HepG2 (cell line): ENCODE data around the gene TMEM240. TPM values are rescaled to one million over a fixed set of nuclear protein-coding genes. Genes with fewer than 3 reads are reported as not detected.
A peak's percentile ranks its signal among the peaks of the same experiment; 100 is the strongest.

Experiments used
- ATAD3A ChIP-seq: sonication (generic); formaldehyde crosslinking; IDR thresholded peaks from 2 replicates; pipeline ENCODE4 v1.4.0; 2020; ENCODE audit warnings: missing genetic modification reagents
- BHLHE40 ChIP-seq: IDR thresholded peaks from 2 replicates; pipeline ENCODE4 v1.6.1; 2011; ENCODE audit warnings: low read length, improper control_type of control experiment
- DR1 ChIP-seq: sonication (generic); formaldehyde crosslinking; IDR thresholded peaks from 2 replicates; pipeline ENCODE4 v1.8.0; 2021; ENCODE audit warnings: mild to moderate bottlenecking, missing genetic modification reagents, inconsistent platforms
- EP300 ChIP-seq, 3 experiments: sonication (generic) in 1 of 3; formaldehyde crosslinking in 1 of 3; IDR thresholded peaks; 2 replicates each; pipeline versions ENCODE4 v1.5.1 to v1.6.1; 2011 to 2020; ENCODE audit warnings: low read depth in 2 of 3, low read length in 2 of 3, borderline replicate concordance in 1 of 3, improper control_type of control experiment in 1 of 3, mild to moderate bottlenecking in 1 of 3, missing genetic modification reagents in 1 of 3, moderate library complexity in 1 of 3
- FOXJ3 ChIP-seq: sonication (generic); formaldehyde crosslinking; IDR thresholded peaks from 2 replicates; pipeline ENCODE4 v1.4.0; 2020; ENCODE audit warnings: missing genetic modification reagents, mild to moderate bottlenecking, borderline replicate concordance
- HOXA9 ChIP-seq: sonication (generic); formaldehyde crosslinking; IDR thresholded peaks from 2 replicates; pipeline ENCODE4 v1.8.1; 2022; ENCODE audit warnings: missing genetic modification reagents, mild to moderate bottlenecking, moderate library complexity, borderline replicate concordance
- LBX2 ChIP-seq: sonication (generic); formaldehyde crosslinking; IDR thresholded peaks from 2 replicates; pipeline ENCODE4 v1.5.0; 2020; ENCODE audit warnings: missing genetic modification reagents, mild to moderate bottlenecking, borderline replicate concordance
- MEIS2 ChIP-seq: sonication (generic); formaldehyde crosslinking; IDR thresholded peaks from 2 replicates; pipeline ENCODE4 v1.9.0; 2021; ENCODE audit warnings: mild to moderate bottlenecking, missing genetic modification reagents
- PHB2 ChIP-seq: fragments of 450-650 bp; IDR thresholded peaks from 2 replicates; pipeline ENCODE4 v1.6.1; 2018; ENCODE audit not compliant: partially characterized antibody
- RARA ChIP-seq: IDR thresholded peaks from 2 replicates; pipeline ENCODE4 v1.6.1; 2016; ENCODE audit warnings: missing genetic modification reagents, missing compliant biosample characterization
- RORA ChIP-seq: sonication (generic); formaldehyde crosslinking; IDR thresholded peaks from 2 replicates; pipeline ENCODE4 v1.5.0; 2020; ENCODE audit warnings: mild to moderate bottlenecking, missing genetic modification reagents, moderate library complexity
- SIN3B ChIP-seq: fragments of 150-350 bp; IDR thresholded peaks from 2 replicates; pipeline ENCODE4 v1.6.1; 2014; ENCODE audit warnings: low read length
- SP140L ChIP-seq: sonication (generic); formaldehyde crosslinking; IDR thresholded peaks from 2 replicates; pipeline ENCODE4 v1.4.0; 2020; ENCODE audit warnings: missing genetic modification reagents, borderline replicate concordance
- SRSF4 ChIP-seq: fragments of 200-400 bp; formaldehyde crosslinking; IDR thresholded peaks from one replicate; pipeline ENCODE4 v1.6.1; 2018; ENCODE audit warnings: mild to moderate bottlenecking, low read depth, low read length, moderate library complexity; ENCODE audit not compliant: poor library complexity, severe bottlenecking
- TCF12 ChIP-seq, 2 experiments: fragments of 450-650 bp in 1 of 2; sonication (generic) in 1 of 2; formaldehyde crosslinking in 1 of 2; IDR thresholded peaks; 2 replicates each; pipeline versions ENCODE4 v1.6.1 to v1.8.0; 2017 to 2022; ENCODE audit warnings: antibody characterized with exemption in 1 of 2, mild to moderate bottlenecking in 1 of 2, missing genetic modification reagents in 1 of 2, moderate library complexity in 1 of 2
- THAP8 ChIP-seq: sonication (generic); formaldehyde crosslinking; IDR thresholded peaks from 2 replicates; pipeline ENCODE4 v1.5.1; 2020; ENCODE audit warnings: missing genetic modification reagents, mild to moderate bottlenecking, borderline replicate concordance
- UBTF ChIP-seq: sonication (generic); formaldehyde crosslinking; IDR thresholded peaks from 2 replicates; pipeline ENCODE4 v1.4.0; 2020; ENCODE audit warnings: mild to moderate bottlenecking, missing genetic modification reagents
- XRCC5 ChIP-seq: fragments of 200-400 bp; formaldehyde crosslinking; optimal IDR thresholded peaks from 2 replicates; pipeline ENCODE3; 2017; ENCODE audit warnings: mild to moderate bottlenecking, low read length
- ZFP36 ChIP-seq: fragments of 150-350 bp; IDR thresholded peaks from 2 replicates; pipeline ENCODE4 v1.6.1; 2018; ENCODE audit warnings: borderline replicate concordance, low read length, low read depth; ENCODE audit not compliant: partially characterized antibody
- ZNF230 ChIP-seq: sonication (generic); formaldehyde crosslinking; IDR thresholded peaks from 2 replicates; pipeline ENCODE4 v1.4.0; 2020; ENCODE audit warnings: mild to moderate bottlenecking, missing genetic modification reagents
- ZNF253 ChIP-seq: sonication (generic); formaldehyde crosslinking; IDR thresholded peaks from 2 replicates; pipeline ENCODE4 v1.8.0; 2022; ENCODE audit warnings: mild to moderate bottlenecking, missing genetic modification reagents, borderline replicate concordance
- ZNF282 ChIP-seq: fragments of 450-650 bp; IDR thresholded peaks from 2 replicates; pipeline ENCODE4 v1.6.1; 2018; ENCODE audit not compliant: partially characterized antibody
- ZNF30 ChIP-seq: sonication (generic); formaldehyde crosslinking; IDR thresholded peaks from 2 replicates; pipeline ENCODE4 v1.5.0; 2020; ENCODE audit warnings: mild to moderate bottlenecking, missing genetic modification reagents
- ZNF34 ChIP-seq: sonication (generic); formaldehyde crosslinking; IDR thresholded peaks from 2 replicates; pipeline ENCODE4 v1.4.0; 2020; ENCODE audit warnings: mild to moderate bottlenecking, missing genetic modification reagents, borderline replicate concordance
- ZNF451 ChIP-seq: sonication (generic); formaldehyde crosslinking; IDR thresholded peaks from 2 replicates; pipeline ENCODE4 v1.5.0; 2020; ENCODE audit warnings: mild to moderate bottlenecking, missing genetic modification reagents
- ZNF547 ChIP-seq: sonication (generic); formaldehyde crosslinking; IDR thresholded peaks from 2 replicates; pipeline ENCODE4 v1.5.1; 2020; ENCODE audit warnings: mild to moderate bottlenecking, missing genetic modification reagents
- ZNF720 ChIP-seq: sonication (generic); formaldehyde crosslinking; IDR thresholded peaks from 2 replicates; pipeline ENCODE4 v1.4.0; 2020; ENCODE audit warnings: missing genetic modification reagents
- polyA plus RNA-seq, 8 experiments: library from polyadenylated mRNA; depleted of rRNA in 3 of 8; stranded (reverse) in 7 of 8; unstranded in 1 of 8; fragments of >200 nt; fragmentation: Illumina TruSeq in 4 of 8; extraction: Trizol in 4 of 8; gene quantifications; 2 replicates each; pipeline versions ENCODE4 v1.2.1 to v1.2.3, GENCODE V29; 2011 to 2016; ENCODE audit warnings: low read depth in 4 of 8, missing spikeins in 1 of 8, mixed read lengths in 1 of 8; ENCODE audit not compliant: insufficient read depth in 1 of 8
- total RNA-seq, 5 experiments: library from RNA; depleted of rRNA; stranded (reverse); fragments of >200 nt; fragmentation: Illumina TruSeq; extraction: Trizol; gene quantifications; 2 replicates each; pipeline ENCODE4 v1.2.3, GENCODE V29; 2016; ENCODE audit warnings: low read depth in 1 of 5

The TMEM240 gene
- total and polyA plus RNA-seq, 2 of the 13 experiments (the other 11 are each of a cell fraction or from before 2014, with no cell fraction given) = 0.17 TPM; not detected in 1

- TF ChIP-seq ZNF253 (CRISPR knock-in tag) = no peak
- TF ChIP-seq ZNF547 = no peak
- no peak for TF ChIP-seq TCF12 (IDR thresholded peaks at IDR 0.05)
- no peak for TF ChIP-seq TCF12 (CRISPR knock-in tag; IDR thresholded peaks at IDR 0.05)
- TF ChIP-seq EP300 (IDR thresholded peaks at IDR 0.05; ENCODE audit: low read depth in 2 of 2, low read length in 2 of 2) = no peak
- TF ChIP-seq EP300 (CRISPR knock-in tag; IDR thresholded peaks at IDR 0.05; ENCODE audit: borderline replicate concordance) = peak; percentile 63
- TF ChIP-seq LBX2 (CRISPR knock-in tag) = 0 out of 2 replicates have a peak, but pooled peaks have one; percentile 34
- peak; percentile 84 for TF ChIP-seq UBTF (CRISPR knock-in tag)
- no peak for TF ChIP-seq RORA (CRISPR knock-in tag)
- peak; percentile 61; the same call in 1 of the 2 replicates for TF ChIP-seq ZNF451 (CRISPR knock-in tag)
- no peak for TF ChIP-seq MEIS2
- 0 out of 2 replicates have a peak, but pooled peaks have one; percentile 23 for TF ChIP-seq HOXA9
- TF ChIP-seq SIN3B = peak; percentile 71
- TF ChIP-seq ZNF720 (CRISPR knock-in tag) = no peak
- TF ChIP-seq DR1 (CRISPR knock-in tag) = peak; percentile 63
- no peak for TF ChIP-seq XRCC5
- no peak for TF ChIP-seq PHB2
- TF ChIP-seq ZNF282 = no peak
- no peak for TF ChIP-seq SP140L
- TF ChIP-seq ZFP36 = no peak
- no peak for TF ChIP-seq RARA (CRISPR knock-in tag)
- no peak for TF ChIP-seq ZNF34 (CRISPR knock-in tag)
- 0 out of 2 replicates have a peak, but pooled peaks have one; percentile 43 for TF ChIP-seq ATAD3A (CRISPR knock-in tag)
- no peak for TF ChIP-seq ZNF230 (CRISPR knock-in tag)
- no peak for TF ChIP-seq FOXJ3
- no peak for TF ChIP-seq BHLHE40
- TF ChIP-seq THAP8 = no peak
- TF ChIP-seq SRSF4 = no peak
- no peak for TF ChIP-seq ZNF30 (CRISPR knock-in tag)
Measured at GRCh38 chr1:1511533-1512285, 28.7 kb downstream of the TMEM240 start, which contains the start of gene ATAD3A (continued).
